GM12878 (cell line): ENCODE measurements around the gene PHACTR1. TPM values are rescaled to one million over a fixed set of nuclear protein-coding genes. Genes with fewer than 3 reads are reported as not detected.

Experiments
- ATAC-seq: fragments of 200-7000 bp; cut with Tn5 transposase; 3 replicates; pipeline ENCODE4 v1.9.1; 2020; ENCODE audit warnings: mild to moderate bottlenecking, moderate library complexity
- BruUV-seq: library from RNA; stranded (reverse); fragments of 400-500 nt; replicated peaks from 2 replicates; lab custom pipeline; 2021; lab: Mats Ljungman, UMichigan
- CTCF ChIA-PET: fragments of 300-600 bp; sonication (Branson Sonifier 250); formaldehyde crosslinking; extraction: SDS; loops from one replicate; lab custom pipeline; 2021; ENCODE audit warnings: inconsistent platforms; lab: Yijun Ruan, JAX
- POLR2A ChIA-PET: fragments of 350-600 bp; formaldehyde crosslinking; extraction: SDS; loops from one replicate; lab custom pipeline; 2021; ENCODE audit warnings: inconsistent platforms; lab: Charles Lee
- RAD21 ChIA-PET: fragments of 300-600 bp; sonication (Branson Sonifier 250); formaldehyde crosslinking; loops from one replicate; lab custom pipeline; 2023; ENCODE audit warnings: antibody characterized with exemption; ENCODE audit not compliant: unreplicated experiment; lab: Charles Lee
- SMC1A ChIA-PET: fragments of 300-600 bp; sonication (Branson Sonifier 250); formaldehyde crosslinking; loops from one replicate; lab custom pipeline; 2023; ENCODE audit not compliant: unreplicated experiment, uncharacterized antibody; lab: Charles Lee
- DNase-seq: peaks from one replicate; pipeline ENCODE4 v3.0.0-alpha.2; 2011; ENCODE audit warnings: low read depth, low spot score
- FAIRE-seq: peaks from 3 replicates; lab custom pipeline; 2011; peaks lifted over from hg19 to GRCh38; lab: Jason Lieb, UNC
- H2AFZ ChIP-seq: 2 replicates; pipeline ENCODE4 v1.6.0; 2011; ENCODE audit warnings: low read depth, low read length, control low read depth; ENCODE audit not compliant: control insufficient read depth
- H3K27ac ChIP-seq: 2 replicates; pipeline ENCODE4 v1.5.1; 2011; ENCODE audit warnings: control low read depth; ENCODE audit not compliant: control insufficient read depth, insufficient read depth
- H3K27me3 ChIP-seq, 2 experiments: replicated peaks in 1 of 2; 2 replicates each; pipeline versions ENCODE4 v1.6.0 to v1.6.1; 2011; ENCODE audit warnings: low read length in 1 of 2; ENCODE audit not compliant: control insufficient read depth in 2 of 2, insufficient read depth in 2 of 2
- H3K36me3 ChIP-seq, 2 experiments: 2 replicates each; pipeline ENCODE4 v1.5.1; 2011; ENCODE audit warnings: low read length in 1 of 2; ENCODE audit not compliant: control insufficient read depth in 2 of 2, insufficient read depth in 2 of 2
- H3K4me1 ChIP-seq: 2 replicates; pipeline ENCODE4 v1.6.1; 2011; ENCODE audit warnings: mild to moderate bottlenecking, low read length, moderate library complexity, mixed read lengths; ENCODE audit not compliant: control insufficient read depth, insufficient read depth
- H3K4me2 ChIP-seq: 2 replicates; pipeline ENCODE4 v1.6.0; 2011; ENCODE audit warnings: control low read depth; ENCODE audit not compliant: control insufficient read depth, insufficient read depth
- H3K4me3 ChIP-seq: fragments of 200-600 bp; sonication (generic); 2 replicates; pipeline ENCODE4 v1.5.1; 2016
- H3K79me2 ChIP-seq: 2 replicates; pipeline ENCODE4 v1.6.0; 2011; ENCODE audit warnings: low read length; ENCODE audit not compliant: control insufficient read depth, insufficient read depth
- H3K9ac ChIP-seq: 2 replicates; pipeline ENCODE4 v1.8.0; 2011; ENCODE audit warnings: low read length, control low read depth, mixed read lengths; ENCODE audit not compliant: control insufficient read depth, insufficient read depth
- H3K9me3 ChIP-seq: replicated peaks from 3 replicates; pipeline ENCODE4 v1.5.1; 2011; ENCODE audit warnings: mild to moderate bottlenecking, low read length; ENCODE audit not compliant: control insufficient read depth, insufficient read depth
- H4K20me1 ChIP-seq: 2 replicates; pipeline ENCODE4 v1.6.0; 2011; ENCODE audit not compliant: control insufficient read depth, insufficient read depth
- BCL11A ChIP-seq: IDR thresholded peaks from 2 replicates; pipeline ENCODE4 v1.6.1; 2011; ENCODE audit warnings: low read depth, low read length
- CTCF ChIP-seq, 3 experiments: IDR thresholded peaks in 2 of 3; conservative IDR thresholded peaks in 1 of 3; 2 replicates each; pipeline ENCODE4 v1.5.1; 2011; ENCODE audit warnings: low read depth in 3 of 3, low read length in 3 of 3, mild to moderate bottlenecking in 3 of 3, control low read depth in 2 of 3, moderate library complexity in 2 of 3, inconsistent platforms in 1 of 3, mixed read lengths in 1 of 3; ENCODE audit not compliant: control insufficient read depth in 2 of 3, insufficient read depth in 1 of 3; ENCODE audit errors: extremely low read depth in 1 of 3
- CUX1 ChIP-seq: IDR thresholded peaks from 2 replicates; pipeline ENCODE4 v1.6.1; 2012; ENCODE audit warnings: improper control_type of control experiment, low read depth, low read length; ENCODE audit not compliant: insufficient replicate concordance
- E2F8 ChIP-seq: fragments of 450-650 bp; IDR thresholded peaks from 2 replicates; pipeline ENCODE4 v1.6.1; 2018; ENCODE audit warnings: mild to moderate bottlenecking, low read depth, moderate library complexity; ENCODE audit not compliant: partially characterized antibody
- FOS ChIP-seq: IDR thresholded peaks from 3 replicates; pipeline ENCODE4 v1.6.1; 2011; ENCODE audit warnings: borderline replicate concordance; ENCODE audit not compliant: insufficient read length; ENCODE audit errors: extremely low read depth
- HDAC6 ChIP-seq: fragments of 200-600 bp; sonication (generic); IDR thresholded peaks from one replicate; pipeline ENCODE4 v1.8.0; 2017; ENCODE audit warnings: antibody characterized with exemption; ENCODE audit not compliant: unreplicated experiment
- IKZF1 ChIP-seq: fragments of 450-650 bp; conservative IDR thresholded peaks from 2 replicates; pipeline ENCODE4 v1.6.1; 2017; ENCODE audit warnings: antibody characterized with exemption, mild to moderate bottlenecking
- MXI1 ChIP-seq: fragments of 150-350 bp; IDR thresholded peaks from 2 replicates; pipeline ENCODE4 v1.6.1; 2011; ENCODE audit warnings: low read depth, mild to moderate bottlenecking, inconsistent platforms, low read length, improper control_type of control experiment
- MYB ChIP-seq: fragments of 150-350 bp; IDR thresholded peaks from 2 replicates; pipeline ENCODE4 v1.6.1; 2014; ENCODE audit warnings: mild to moderate bottlenecking, low read depth, low read length, borderline replicate concordance
- NR2F1 ChIP-seq: fragments of 450-650 bp; conservative IDR thresholded peaks from 2 replicates; pipeline ENCODE4 v1.6.1; 2017; ENCODE audit warnings: mild to moderate bottlenecking
- POLR2AphosphoS5 ChIP-seq: IDR thresholded peaks from 2 replicates; pipeline ENCODE4 v1.6.1; 2011; ENCODE audit warnings: mild to moderate bottlenecking, low read length, inconsistent platforms
- ZNF274 ChIP-seq: IDR thresholded peaks from one replicate; pipeline ENCODE4 v1.8.0; 2011; ENCODE audit not compliant: insufficient read length, insufficient read depth
- ZSCAN29 ChIP-seq: fragments of 450-650 bp; IDR thresholded peaks from 2 replicates; pipeline ENCODE4 v1.6.1; 2017; ENCODE audit warnings: mild to moderate bottlenecking, moderate library complexity
- ZZZ3 ChIP-seq: IDR thresholded peaks from 2 replicates; pipeline ENCODE4 v1.6.1; 2011; ENCODE audit warnings: low read depth; ENCODE audit not compliant: control insufficient read depth, insufficient read length
- in situ Hi-C: fragments of 300-500 bp; cut with MboI; formaldehyde crosslinking; loops from 9 replicates; pipeline ENCODE4 v1.14.3; 2018; ENCODE audit warnings: mixed read lengths
- intact Hi-C: fragments of 100-400 bp; cut with micrococcal nuclease; formaldehyde crosslinking; loops from one replicate; pipeline ENCODE4 v1.14.2; 2022; ENCODE audit not compliant: unreplicated experiment
- polyA plus RNA-seq, 11 experiments: library from polyadenylated mRNA; depleted of rRNA in 4 of 11; unstranded in 6 of 11; stranded (reverse) in 5 of 11; fragments of >200 nt; fragmentation: Nextera tagmentation in 4 of 11; fragmentation: Illumina TruSeq in 1 of 11; extraction: Ambion mirVana in 4 of 11; extraction: Trizol in 1 of 11; gene quantifications; 1 replicate in 1 of 11; 2 replicates in 10 of 11; pipeline versions ENCODE4 v1.2.1 to v1.2.3, GENCODE V29; 2011 to 2016; ENCODE audit warnings: inconsistent platforms in 2 of 11, missing spikeins in 2 of 11, low read depth in 1 of 11
- total RNA-seq, 4 experiments: library from RNA; depleted of rRNA in 3 of 4; stranded (reverse); fragments of >200 nt in 3 of 4; fragmentation: Illumina TruSeq in 1 of 4; extraction: Trizol in 1 of 4; gene quantifications; 2 replicates each; pipeline versions ENCODE4 v1.2.1 to v1.2.3, GENCODE V29; 2013 to 2021

Gene PHACTR1
- total and polyA plus RNA-seq, 10 of the 15 experiments (the other 5 are each of a cell fraction or from before 2014, with no cell fraction given) = 34.2 to 94.6 (median 62.3) TPM

- TF ChIP-seq CTCF (IDR thresholded peaks at IDR 0.05 in 2 of 3, conservative IDR thresholded peaks at IDR 0.05 in 1 of 3; ENCODE audit: control insufficient read depth in 2 of 3, extremely low read depth in 1 of 3, insufficient read depth in 1 of 3, low read depth in 3 of 3, low read length in 3 of 3) = no peak
- TF ChIP-seq, all 136 proteins: peak for 0
Observed at GRCh38 chr6:13035606-13036005, 319.0 kb downstream of the PHACTR1 start (continued).

GRCh38 chr6:13038315-13038714 is 321.7 kb downstream of the PHACTR1 start:
- no peak overlapping the region for H3K4me2 ChIP-seq
- no peak overlapping the region for H3K4me3 ChIP-seq
- no TSS peak for BruUV-seq
- in situ Hi-C loops = no loop called here
- no peaks in the 10 kb centered on the region for H3K4me1 ChIP-seq
- SMC1A ChIA-PET = no interaction called here
- intact Hi-C loops = no loop called here
- H2AFZ ChIP-seq = no peak overlapping the region
- H3K27ac ChIP-seq = no peak overlapping the region
- H3K27me3 ChIP-seq = peaks cover 0 to 7% of the 10 kb centered on the region in 2 experiments; a peak in 1 of 4 replicates
- H3K9ac ChIP-seq = no peak overlapping the region
- no peaks in the 10 kb centered on the region for H3K9me3 ChIP-seq
- H4K20me1 ChIP-seq = no peaks in the 10 kb centered on the region
- POLR2A ChIA-PET = no interaction called here
- RAD21 ChIA-PET = no interaction called here
- no peak for ATAC-seq
- H3K36me3 ChIP-seq = no peaks in the 10 kb centered on the region
- no peak for FAIRE-seq
- no peaks in the 10 kb centered on the region for H3K79me2 ChIP-seq
- no peak for DNase-seq
- CTCF ChIA-PET = interaction anchor here (0.6 kb wide), 1 partner anchor 536 kb away, joined by 3 read pairs; the partner anchor contains the start of gene SIRT5
- TF ChIP-seq POLR2AphosphoS5 = no peak
- TF ChIP-seq ZNF274 = no peak
- no peak for TF ChIP-seq HDAC6
- no peak for TF ChIP-seq MXI1
- TF ChIP-seq NR2F1 = no peak
- TF ChIP-seq E2F8 = no peak
- no peak for TF ChIP-seq FOS
- no peak for TF ChIP-seq MYB
- TF ChIP-seq ZSCAN29 = no peak
- no peak for TF ChIP-seq BCL11A
- TF ChIP-seq ZZZ3 = no peak
- TF ChIP-seq IKZF1 = no peak
- no peak for TF ChIP-seq CUX1
